WTC11 (cell line): Measurements from ENCODE around the gene SLC25A46.
A peak's percentile ranks its signal among the peaks of the same experiment; 100 is the strongest.

ENCODE experiments used
- AFF4 ChIP-seq: sonication (generic); formaldehyde crosslinking; IDR thresholded peaks from 2 replicates; pipeline ENCODE4 v1.8.1; 2023; ENCODE audit warnings: mild to moderate bottlenecking, missing genetic modification reagents, borderline replicate concordance
- AR ChIP-seq: fragments of 250-450 bp; sonication (Bioruptor Pico); IDR thresholded peaks from 2 replicates; pipeline ENCODE4 v1.9.0; 2021; ENCODE audit warnings: mild to moderate bottlenecking
- CTCF ChIP-seq: fragments of 200-600 bp; IDR thresholded peaks from 2 replicates; pipeline ENCODE4 v1.8.0; 2022; ENCODE audit warnings: antibody characterized with exemption
- ESRRA ChIP-seq: sonication (generic); formaldehyde crosslinking; IDR thresholded peaks from 2 replicates; pipeline ENCODE4 v1.8.1; 2022; ENCODE audit warnings: mild to moderate bottlenecking, missing genetic modification reagents, borderline replicate concordance
- ETV6 ChIP-seq: sonication (generic); formaldehyde crosslinking; IDR thresholded peaks from 2 replicates; pipeline ENCODE4 v1.8.1; 2022; ENCODE audit warnings: mild to moderate bottlenecking, missing genetic modification reagents
- FOXK1 ChIP-seq: sonication (generic); formaldehyde crosslinking; IDR thresholded peaks from 2 replicates; pipeline ENCODE4 v1.8.0; 2022; ENCODE audit warnings: mild to moderate bottlenecking, moderate library complexity, missing genetic modification reagents
- JUN ChIP-seq: sonication (generic); formaldehyde crosslinking; IDR thresholded peaks from 2 replicates; pipeline ENCODE4 v1.8.0; 2023; ENCODE audit warnings: mild to moderate bottlenecking, missing genetic modification reagents
- PRDM15 ChIP-seq: sonication (generic); formaldehyde crosslinking; IDR thresholded peaks from 2 replicates; pipeline ENCODE4 v1.8.0; 2022; ENCODE audit warnings: missing genetic modification reagents
- PREB ChIP-seq: sonication (generic); formaldehyde crosslinking; IDR thresholded peaks from 2 replicates; pipeline ENCODE4 v1.8.1; 2022; ENCODE audit warnings: mild to moderate bottlenecking, missing genetic modification reagents, moderate library complexity, borderline replicate concordance
- USF1 ChIP-seq: sonication (generic); formaldehyde crosslinking; IDR thresholded peaks from 2 replicates; pipeline ENCODE4 v1.8.0; 2022; ENCODE audit warnings: mild to moderate bottlenecking, missing genetic modification reagents
- USF2 ChIP-seq: sonication (generic); formaldehyde crosslinking; IDR thresholded peaks from 2 replicates; pipeline ENCODE4 v1.8.1; 2023; ENCODE audit warnings: mild to moderate bottlenecking, missing genetic modification reagents, moderate library complexity
- ZNF232 ChIP-seq: sonication (generic); formaldehyde crosslinking; IDR thresholded peaks from 2 replicates; pipeline ENCODE4 v1.8.0; 2022; ENCODE audit warnings: mild to moderate bottlenecking, missing genetic modification reagents
- ZNF396 ChIP-seq: fragments of 250-450 bp; sonication (Bioruptor Pico); IDR thresholded peaks from 2 replicates; pipeline ENCODE4 v1.8.0; 2021; ENCODE audit warnings: mild to moderate bottlenecking, moderate library complexity, borderline replicate concordance

- TF ChIP-seq CTCF (no peak), AFF4 (no peak), ETV6 (CRISPR knock-in tag) (peak; percentile 41; the same call in 1 of the 2 replicates), PRDM15 (CRISPR knock-in tag) (no peak), ZNF396 (CRISPR knock-in tag) (no peak), ZNF232 (CRISPR knock-in tag) (no peak), USF2 (CRISPR knock-in tag) (peak; percentile 96), ESRRA (no peak), FOXK1 (CRISPR knock-in tag) (peak; percentile 82), PREB (CRISPR knock-in tag) (no peak), AR (no peak), USF1 (CRISPR knock-in tag) (peak; percentile 96), JUN (no peak)
Measured at GRCh38 chr5:110738812-110739651, at the start of gene SLC25A46.
